Mesenchymal stem cell (in vitro differentiated cells and primary cell): ENCODE data around the gene RASGEF1C.
A peak's percentile ranks its signal among the peaks of the same experiment; 100 is the strongest.

Experiments
- DNase-seq: peaks from one replicate; pipeline ENCODE4 v3.0.0-alpha.2; 2013
- H2AFZ ChIP-seq: one replicate; pipeline ENCODE4 v1.6.1; 2013; ENCODE audit warnings: low read depth, mild to moderate bottlenecking, control low read depth, inconsistent platforms, low read length, moderate library complexity
- H2AK5ac ChIP-seq: 2 replicates; pipeline ENCODE4 v1.6.1; 2013; ENCODE audit warnings: low read length, moderate library complexity, mild to moderate bottlenecking, inconsistent platforms; ENCODE audit not compliant: severe bottlenecking
- H2BK120ac ChIP-seq: one replicate; pipeline ENCODE4 v1.6.1; 2013; ENCODE audit warnings: low read depth, mild to moderate bottlenecking, inconsistent platforms, low read length, moderate library complexity
- H2BK12ac ChIP-seq, 2 experiments: one replicate each; pipeline ENCODE4 v1.6.1; 2013; ENCODE audit warnings: inconsistent platforms in 2 of 2, low read length in 2 of 2, mild to moderate bottlenecking in 2 of 2, moderate library complexity in 2 of 2, control low read depth in 1 of 2
- H2BK15ac ChIP-seq: one replicate; pipeline ENCODE4 v1.6.1; 2013; ENCODE audit warnings: mild to moderate bottlenecking, low read depth, inconsistent platforms; ENCODE audit not compliant: poor library complexity, severe bottlenecking
- H2BK5ac ChIP-seq: 2 replicates; pipeline ENCODE4 v1.6.1; 2013; ENCODE audit warnings: low read depth, mild to moderate bottlenecking, low read length, control low read depth, inconsistent platforms; ENCODE audit not compliant: poor library complexity, severe bottlenecking
- H3K14ac ChIP-seq, 2 experiments: one replicate each; pipeline ENCODE4 v1.6.1; 2013; ENCODE audit warnings: inconsistent platforms in 2 of 2, low read length in 2 of 2, control low read depth in 1 of 2, mild to moderate bottlenecking in 1 of 2, moderate library complexity in 1 of 2
- H3K18ac ChIP-seq, 2 experiments: one replicate each; pipeline ENCODE4 v1.6.1; 2013; ENCODE audit warnings: inconsistent platforms in 2 of 2, low read length in 2 of 2, control low read depth in 1 of 2, low read depth in 1 of 2, mild to moderate bottlenecking in 1 of 2
- H3K23ac ChIP-seq, 2 experiments: one replicate each; pipeline ENCODE4 v1.6.1; 2013; ENCODE audit warnings: inconsistent platforms in 2 of 2, low read length in 2 of 2, mild to moderate bottlenecking in 2 of 2, moderate library complexity in 2 of 2, control low read depth in 1 of 2
- H3K27ac ChIP-seq: 2 replicates; pipeline ENCODE4 v1.5.1; 2013; ENCODE audit warnings: mild to moderate bottlenecking, moderate library complexity, low read length, control low read depth, inconsistent platforms; ENCODE audit not compliant: poor library complexity, severe bottlenecking
- H3K27me3 ChIP-seq, 2 experiments: 2 replicates each; pipeline versions ENCODE4 v1.6.1 to v1.7.0; 2013; ENCODE audit warnings: low read length in 2 of 2, mild to moderate bottlenecking in 2 of 2, moderate library complexity in 2 of 2, control low read depth in 1 of 2, inconsistent platforms in 1 of 2; ENCODE audit not compliant: control insufficient read depth in 1 of 2, insufficient read depth in 1 of 2
- H3K36me3 ChIP-seq, 2 experiments: 2 replicates each; pipeline versions ENCODE4 v1.6.1 to v1.7.0; 2013; ENCODE audit warnings: low read length in 2 of 2, control low read depth in 1 of 2, inconsistent platforms in 1 of 2, low read depth in 1 of 2, mild to moderate bottlenecking in 1 of 2; ENCODE audit not compliant: insufficient read depth in 2 of 2, control insufficient read depth in 1 of 2
- H3K4ac ChIP-seq, 2 experiments: one replicate each; pipeline ENCODE4 v1.6.1; 2013; ENCODE audit warnings: inconsistent platforms in 2 of 2, low read length in 2 of 2, mild to moderate bottlenecking in 2 of 2, moderate library complexity in 2 of 2, control low read depth in 1 of 2, low read depth in 1 of 2
- H3K4me1 ChIP-seq: 2 replicates; pipeline ENCODE4 v1.6.1; 2013; ENCODE audit warnings: low read depth, low read length, control low read depth; ENCODE audit not compliant: control insufficient read depth, insufficient read depth
- H3K4me2 ChIP-seq: 2 replicates; pipeline ENCODE4 v1.6.1; 2013; ENCODE audit warnings: low read length, mild to moderate bottlenecking, inconsistent platforms; ENCODE audit not compliant: poor library complexity, severe bottlenecking
- H3K4me3 ChIP-seq, 2 experiments: 2 replicates each; pipeline versions ENCODE4 v1.5.1 to v1.7.0; 2013; ENCODE audit warnings: low read length in 2 of 2, mild to moderate bottlenecking in 2 of 2, control low read depth in 1 of 2, low read depth in 1 of 2; ENCODE audit not compliant: insufficient read depth in 1 of 2
- H3K79me1 ChIP-seq: replicated peaks from 2 replicates; pipeline ENCODE4 v1.6.1; 2013; ENCODE audit warnings: mild to moderate bottlenecking, control low read depth, low read length, inconsistent platforms; ENCODE audit not compliant: poor library complexity, severe bottlenecking
- H3K9ac ChIP-seq: 2 replicates; pipeline ENCODE4 v1.7.0; 2013; ENCODE audit warnings: mild to moderate bottlenecking, low read length, moderate library complexity
- H3K9me3 ChIP-seq: 2 replicates; pipeline ENCODE4 v1.7.0; 2013; ENCODE audit warnings: mild to moderate bottlenecking, low read length; ENCODE audit not compliant: control insufficient read depth
- H4K8ac ChIP-seq: one replicate; pipeline ENCODE4 v1.6.1; 2013; ENCODE audit warnings: inconsistent platforms, mild to moderate bottlenecking, low read length, moderate library complexity
- H4K91ac ChIP-seq: one replicate; pipeline ENCODE4 v1.6.1; 2013; ENCODE audit warnings: mild to moderate bottlenecking, low read length, inconsistent platforms
- WGBS: methylation state at CpG from one replicate; pipeline ENCODE4 v1.1.7; 2013; ENCODE audit warnings: mixed read lengths; 5-methylcytosine and 5-hydroxymethylcytosine counted together

The RASGEF1C gene

GRCh38 chr5:180161420-180162303 is 47.3 kb downstream of the RASGEF1C start:
- H3K27ac ChIP-seq, result no peak overlapping the region
- peaks cover 0 to 42% of the 10 kb centered on the region in 2 experiments for H3K27me3 ChIP-seq
- H3K18ac ChIP-seq, result no peak overlapping the region
- H2AFZ ChIP-seq, result no peak overlapping the region
- H3K9me3 ChIP-seq, result peaks cover 5% of the 10 kb centered on the region
- H3K4me1 ChIP-seq, result no peaks in the 10 kb centered on the region
- H3K23ac ChIP-seq, result no peak overlapping the region
- DNase-seq, result no peak
- 76% methylated on average over 39 of the region's 39 CpGs for WGBS
- no peak overlapping the region for H2BK5ac ChIP-seq
- no peak overlapping the region for H4K8ac ChIP-seq
- no peaks in the 10 kb centered on the region for H3K79me1 ChIP-seq
- no peak overlapping the region for H3K4ac ChIP-seq
- H2BK120ac ChIP-seq, result no peak overlapping the region
- H2BK15ac ChIP-seq, result no peak overlapping the region
- H3K36me3 ChIP-seq, result no peaks in the 10 kb centered on the region
- no peak overlapping the region for H3K4me2 ChIP-seq
- no peak overlapping the region for H3K9ac ChIP-seq
- no peak overlapping the region for H2AK5ac ChIP-seq
- no peak overlapping the region for H3K14ac ChIP-seq
- no peak overlapping the region for H4K91ac ChIP-seq
- H3K4me3 ChIP-seq, result peak overlapping the region in 1 of 2 experiments; percentile 12
- H2BK12ac ChIP-seq, result no peak overlapping the region

- Histone ChIP-seq H4K8ac (no peak overlapping the region), H2AFZ (no peak overlapping the region), H3K18ac (no peak overlapping the region), H3K23ac (no peak overlapping the region), H2AK5ac (no peak overlapping the region), H3K9ac (no peak overlapping the region), H3K4me3 (no peak overlapping the region), H3K36me3 (no peaks in the 10 kb centered on the region), H2BK12ac (no peak overlapping the region), H2BK120ac (no peak overlapping the region), H3K9me3 (peaks cover 9% of the 10 kb centered on the region), H3K4ac (no peak overlapping the region), H3K4me1 (no peaks in the 10 kb centered on the region), H2BK15ac (no peak overlapping the region), H4K91ac (no peak overlapping the region), H3K27me3 (peaks cover 0 to 48% of the 10 kb centered on the region in 2 experiments), H2BK5ac (no peak overlapping the region), H3K79me1 (no peaks in the 10 kb centered on the region), H3K27ac (no peak overlapping the region), H3K4me2 (no peak overlapping the region), H3K14ac (no peak overlapping the region)
- 88% methylated on average over 7 of the region's 9 CpGs for WGBS
- DNase-seq, result no peak
Measured at GRCh38 chr5:180160789-180161188, 48.2 kb downstream of the RASGEF1C start.

GRCh38 chr5:180160215-180160614 is 48.8 kb downstream of the RASGEF1C start:
- H3K9me3 ChIP-seq, result peaks cover 9% of the 10 kb centered on the region

GRCh38 chr5:180159756-180160155 is 49.3 kb downstream of the RASGEF1C start:
- H2BK15ac ChIP-seq, result no peak overlapping the region
- no peak overlapping the region for H2BK5ac ChIP-seq
- no peak overlapping the region for H2AFZ ChIP-seq
- H3K79me1 ChIP-seq, result no peaks in the 10 kb centered on the region
- H3K4ac ChIP-seq, result no peak overlapping the region
- DNase-seq, result no peak
- H2AK5ac ChIP-seq, result no peak overlapping the region
- no peak overlapping the region for H3K18ac ChIP-seq
- no peak overlapping the region for H2BK12ac ChIP-seq
- peaks cover 9% of the 10 kb centered on the region for H3K9me3 ChIP-seq
- H4K91ac ChIP-seq, result no peak overlapping the region
- H3K4me1 ChIP-seq, result no peaks in the 10 kb centered on the region
- no peak overlapping the region for H3K14ac ChIP-seq
- H3K9ac ChIP-seq, result no peak overlapping the region
- no peak overlapping the region for H3K27ac ChIP-seq
- H3K23ac ChIP-seq, result no peak overlapping the region
- 65% methylated on average over 8 of the region's 8 CpGs for WGBS
- no peak overlapping the region for H3K4me3 ChIP-seq
- peaks cover 0 to 54% of the 10 kb centered on the region in 2 experiments for H3K27me3 ChIP-seq
- no peaks in the 10 kb centered on the region for H3K36me3 ChIP-seq
- H2BK120ac ChIP-seq, result no peak overlapping the region
- no peak overlapping the region for H4K8ac ChIP-seq
- H3K4me2 ChIP-seq, result no peak overlapping the region

More at GRCh38 chr5:180160215-180160614, 48.8 kb downstream of the RASGEF1C start:
- no peak overlapping the region for H2BK12ac ChIP-seq
- no peaks in the 10 kb centered on the region for H3K36me3 ChIP-seq
- H3K27ac ChIP-seq, result no peak overlapping the region
- no peak for DNase-seq
- H2AK5ac ChIP-seq, result no peak overlapping the region
- H3K4me1 ChIP-seq, result no peaks in the 10 kb centered on the region
- no peak overlapping the region for H3K4me3 ChIP-seq
- H3K79me1 ChIP-seq, result no peaks in the 10 kb centered on the region
- no peak overlapping the region for H4K91ac ChIP-seq
- no peak overlapping the region for H2AFZ ChIP-seq
- no peak overlapping the region for H2BK5ac ChIP-seq
- H3K14ac ChIP-seq, result no peak overlapping the region
- H2BK120ac ChIP-seq, result no peak overlapping the region
- H4K8ac ChIP-seq, result no peak overlapping the region
- H3K27me3 ChIP-seq, result peaks cover 0 to 51% of the 10 kb centered on the region in 2 experiments
- H3K9ac ChIP-seq, result no peak overlapping the region
- no peak overlapping the region for H2BK15ac ChIP-seq
- 70% methylated on average over 6 of the region's 6 CpGs for WGBS
- no peak overlapping the region for H3K18ac ChIP-seq
- H3K4ac ChIP-seq, result no peak overlapping the region
- no peak overlapping the region for H3K23ac ChIP-seq
- no peak overlapping the region for H3K4me2 ChIP-seq
